Natural killer cell (primary cell): ENCODE measurements around the gene REEP1. TPM values are rescaled to one million over a fixed set of nuclear protein-coding genes. Genes with fewer than 3 reads are reported as not detected.

Source experiments
- ATAC-seq, 3 donors: fragments of 150-1000 bp in 2 of 3; fragments of 200-7000 bp in 1 of 3; cut with Tn5 transposase; 1 replicate in 1 of 3; 2 replicates in 2 of 3; pipeline ENCODE4 v1.10.0; 2021; ENCODE audit warnings: mild to moderate bottlenecking in 2 of 3, moderate library complexity in 2 of 3
- DNase-seq, 2 donors: peaks; one replicate each; pipeline versions ENCODE4 v3.0.0 to v3.0.0-alpha.2; 2013 to 2021; ENCODE audit warnings: mixed read lengths in 1 of 2
- H3K27ac ChIP-seq: one replicate; pipeline ENCODE4 v1.5.1; 2013; ENCODE audit warnings: mild to moderate bottlenecking, low read length
- H3K27me3 ChIP-seq: one replicate; pipeline ENCODE4 v1.6.1; 2013; ENCODE audit warnings: low read length; ENCODE audit not compliant: control insufficient read depth, insufficient read depth
- H3K36me3 ChIP-seq: one replicate; pipeline ENCODE4 v1.6.1; 2013; ENCODE audit warnings: low read length; ENCODE audit not compliant: control insufficient read depth, insufficient read depth
- H3K4me1 ChIP-seq: one replicate; pipeline ENCODE4 v1.6.1; 2013; ENCODE audit warnings: low read length; ENCODE audit not compliant: control insufficient read depth, insufficient read depth
- H3K4me3 ChIP-seq: one replicate; pipeline ENCODE4 v1.5.1; 2013; ENCODE audit warnings: low read length
- H3K9me3 ChIP-seq: one replicate; pipeline ENCODE4 v1.6.1; 2013; ENCODE audit warnings: low read length; ENCODE audit not compliant: control insufficient read depth, insufficient read depth
- H3K27ac Mint-ChIP-seq, 2 donors: one replicate each; pipeline ENCODE4 v1.8.0; 2022; ENCODE audit warnings: mild to moderate bottlenecking in 2 of 2, mixed read lengths in 2 of 2, moderate library complexity in 1 of 2
- H3K27me3 Mint-ChIP-seq, 2 donors: one replicate each; pipeline ENCODE4 v1.8.0; 2022; ENCODE audit warnings: low read depth in 2 of 2, mixed read lengths in 2 of 2
- H3K36me3 Mint-ChIP-seq: one replicate; pipeline ENCODE4 v1.8.0; 2022; ENCODE audit warnings: mixed read lengths
- H3K4me1 Mint-ChIP-seq, 2 donors: one replicate each; pipeline ENCODE4 v1.8.0; 2022; ENCODE audit warnings: mixed read lengths in 2 of 2
- H3K4me3 Mint-ChIP-seq: one replicate; pipeline ENCODE4 v1.8.0; 2022; ENCODE audit warnings: mild to moderate bottlenecking, moderate library complexity, mixed read lengths
- H3K9me3 Mint-ChIP-seq, 2 donors: one replicate each; pipeline ENCODE4 v1.8.0; 2022; ENCODE audit warnings: mixed read lengths in 2 of 2
- WGBS: methylation state at CpG from one replicate; pipeline ENCODE4 v1.1.7; 2013; ENCODE audit warnings: missing lambda C conversion rate; ENCODE audit not compliant: insufficient coverage; 5-methylcytosine and 5-hydroxymethylcytosine counted together
- intact Hi-C: fragments of 100-400 bp; cut with micrococcal nuclease; formaldehyde crosslinking; loops from one replicate; pipeline ENCODE4 v1.14.2; 2022
- total RNA-seq, 4 donors: library from RNA; stranded (reverse); fragments of 120-200 nt in 1 of 4; gene quantifications; one replicate each; pipeline versions ENCODE4 v1.2.3 to v1.2.4, GENCODE V29; 2013 to 2022
- TF ChIP-seq, protein P1 (sequence below): fragments of 200-600 bp; IDR thresholded peaks from one replicate; pipeline ENCODE4 v1.8.0; 2022; ENCODE audit warnings: antibody characterized with exemption

The REEP1 gene
- total RNA-seq, 3 donors from 2014 or later (not counting 1 experiment from before 2014, with no cell fraction given): 0.10 TPM; not detected in 2

DNA sequence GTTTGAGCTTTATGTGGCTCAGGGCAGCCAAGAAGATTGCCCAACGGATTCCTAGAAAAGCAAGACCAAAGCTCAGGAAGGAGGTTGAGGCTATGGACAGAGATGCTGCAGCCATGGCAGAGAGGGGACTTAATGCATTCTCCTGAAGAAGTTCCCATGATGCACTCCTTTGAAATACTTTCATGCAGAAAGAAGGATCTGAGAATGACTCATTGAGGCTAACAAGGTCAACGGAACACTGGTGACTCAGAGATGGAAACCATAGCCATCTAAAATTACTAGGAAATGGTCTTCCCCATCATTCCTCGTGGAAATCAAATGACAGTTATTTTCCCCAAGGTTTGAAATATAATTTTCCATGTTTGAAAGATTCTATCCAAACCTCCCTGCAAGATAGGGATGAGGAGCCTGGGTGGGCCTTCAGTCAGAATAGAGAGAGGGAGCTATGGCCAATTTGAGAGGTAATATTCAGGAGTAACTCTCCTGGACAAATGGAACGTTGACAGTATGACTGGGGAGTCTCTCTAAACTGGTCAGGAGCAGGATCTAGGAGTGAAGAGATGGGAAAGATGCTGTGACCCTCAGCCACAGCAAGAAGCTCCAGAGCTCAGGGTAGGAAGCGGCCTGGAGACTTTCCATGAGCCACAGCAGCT lies 63.0 kb downstream of the REEP1 start:
- Histone ChIP-seq H3K9me3 (peaks cover 7% of the 10 kb centered on the region), H3K4me1 (no peaks in the 10 kb centered on the region), H3K27ac (no peak overlapping the region), H3K4me3 (no peak overlapping the region), H3K36me3 (no peaks in the 10 kb centered on the region), H3K27me3 (no peaks in the 10 kb centered on the region)
- 70% methylated on average over 4 of the region's 5 CpGs for WGBS
- no peaks in the 10 kb centered on the region for H3K4me1 Mint-ChIP-seq
- peaks cover 6% of the 10 kb centered on the region in 2 donors for H3K9me3 Mint-ChIP-seq
- peaks cover 12 to 33% of the 10 kb centered on the region in 2 donors for H3K27me3 Mint-ChIP-seq
- TF ChIP-seq, protein P1, sequence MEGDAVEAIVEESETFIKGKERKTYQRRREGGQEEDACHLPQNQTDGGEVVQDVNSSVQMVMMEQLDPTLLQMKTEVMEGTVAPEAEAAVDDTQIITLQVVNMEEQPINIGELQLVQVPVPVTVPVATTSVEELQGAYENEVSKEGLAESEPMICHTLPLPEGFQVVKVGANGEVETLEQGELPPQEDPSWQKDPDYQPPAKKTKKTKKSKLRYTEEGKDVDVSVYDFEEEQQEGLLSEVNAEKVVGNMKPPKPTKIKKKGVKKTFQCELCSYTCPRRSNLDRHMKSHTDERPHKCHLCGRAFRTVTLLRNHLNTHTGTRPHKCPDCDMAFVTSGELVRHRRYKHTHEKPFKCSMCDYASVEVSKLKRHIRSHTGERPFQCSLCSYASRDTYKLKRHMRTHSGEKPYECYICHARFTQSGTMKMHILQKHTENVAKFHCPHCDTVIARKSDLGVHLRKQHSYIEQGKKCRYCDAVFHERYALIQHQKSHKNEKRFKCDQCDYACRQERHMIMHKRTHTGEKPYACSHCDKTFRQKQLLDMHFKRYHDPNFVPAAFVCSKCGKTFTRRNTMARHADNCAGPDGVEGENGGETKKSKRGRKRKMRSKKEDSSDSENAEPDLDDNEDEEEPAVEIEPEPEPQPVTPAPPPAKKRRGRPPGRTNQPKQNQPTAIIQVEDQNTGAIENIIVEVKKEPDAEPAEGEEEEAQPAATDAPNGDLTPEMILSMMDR: no peak
- no peak for DNase-seq
- H3K27ac Mint-ChIP-seq: no peak overlapping the region
- no peak for ATAC-seq
- intact Hi-C loops: no loop called here
- H3K4me3 Mint-ChIP-seq: no peak overlapping the region
- H3K36me3 Mint-ChIP-seq: peaks cover 12% of the 10 kb centered on the region

DNA sequence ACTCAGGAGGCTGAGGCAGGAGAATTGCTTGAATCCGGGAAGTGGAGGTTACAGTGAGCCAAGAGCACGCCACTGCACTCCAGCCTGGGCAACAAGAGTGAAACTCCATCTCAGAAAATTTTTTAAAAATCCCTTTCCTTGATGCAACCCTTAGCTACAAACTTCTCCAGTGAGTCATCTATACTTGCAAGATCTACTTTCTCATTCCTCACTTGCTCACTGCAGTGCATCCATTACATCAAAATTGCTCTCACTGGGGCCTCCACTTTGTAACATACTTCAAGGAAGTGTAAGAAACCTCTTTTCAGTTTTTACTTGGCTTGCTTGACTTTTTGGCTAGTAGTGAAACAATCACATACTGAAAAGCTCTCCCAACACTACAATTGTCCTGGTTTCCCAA lies 65.3 kb downstream of the REEP1 start:
- TF ChIP-seq, protein P1: no peak
- WGBS: 84% methylated on average over 2 of the region's 2 CpGs
- intact Hi-C loops: no loop called here
- no peaks in the 10 kb centered on the region for H3K4me1 Mint-ChIP-seq
- no peak overlapping the region for H3K27ac ChIP-seq
- no peaks in the 10 kb centered on the region for H3K36me3 ChIP-seq
- no peak for ATAC-seq
- peaks cover 12% of the 10 kb centered on the region for H3K36me3 Mint-ChIP-seq
- peaks cover 4 to 41% of the 10 kb centered on the region in 2 donors for H3K27me3 Mint-ChIP-seq
- H3K4me3 ChIP-seq: no peak overlapping the region
- H3K9me3 ChIP-seq: peaks cover 7% of the 10 kb centered on the region
- peaks cover 6% of the 10 kb centered on the region in 2 donors for H3K9me3 Mint-ChIP-seq
- no peaks in the 10 kb centered on the region for H3K4me1 ChIP-seq
- no peak for DNase-seq
- no peak overlapping the region for H3K27ac Mint-ChIP-seq
- no peaks in the 10 kb centered on the region for H3K27me3 ChIP-seq
- H3K4me3 Mint-ChIP-seq: no peak overlapping the region

DNA sequence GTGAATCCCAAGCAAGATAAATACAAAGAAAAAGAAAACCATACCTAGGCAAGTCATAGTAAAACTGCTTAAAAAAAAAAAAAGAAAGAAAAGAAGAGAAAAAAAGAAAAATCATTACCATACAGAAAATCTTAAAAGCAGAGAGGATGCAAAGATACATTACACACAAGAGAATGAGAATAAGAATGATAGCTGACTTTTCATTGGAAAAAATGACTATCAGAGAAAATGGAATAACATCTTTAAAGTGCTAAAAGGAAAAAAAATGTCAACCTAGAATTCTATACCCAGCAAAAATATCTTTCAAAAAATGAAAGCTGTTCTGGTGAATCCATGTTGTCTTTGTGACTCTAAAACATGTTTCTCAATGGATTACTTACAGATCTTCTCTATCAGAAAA lies 66.2 kb downstream of the REEP1 start:
- intact Hi-C loops: no loop called here

More for the DNA sequence above, 66.2 kb downstream of the REEP1 start:
- Histone ChIP-seq H3K27ac (no peak overlapping the region), H3K9me3 (peaks cover 7% of the 10 kb centered on the region), H3K4me1 (no peaks in the 10 kb centered on the region), H3K36me3 (no peaks in the 10 kb centered on the region), H3K27me3 (no peaks in the 10 kb centered on the region), H3K4me3 (no peak overlapping the region)
- ATAC-seq (no peak), DNase-seq (no peak)
- peaks cover 0 to 38% of the 10 kb centered on the region in 2 donors for H3K27me3 Mint-ChIP-seq
- H3K4me3 Mint-ChIP-seq: no peak overlapping the region
- peaks cover 6% of the 10 kb centered on the region in 2 donors for H3K9me3 Mint-ChIP-seq
- no peaks in the 10 kb centered on the region for H3K4me1 Mint-ChIP-seq
- no peak overlapping the region for H3K27ac Mint-ChIP-seq
- peaks cover 12% of the 10 kb centered on the region for H3K36me3 Mint-ChIP-seq
- TF ChIP-seq, protein P1: no peak
